Prostate gland (tissue), 2 donors: ENCODE measurements around the gene DDX46.

ENCODE experiments used
- CTCF ChIP-seq, 4 experiments: fragments of 200-600 bp in 2 of 4; fragments of 450-650 bp in 2 of 4; sonication (generic) in 2 of 4; IDR thresholded peaks; 1 replicate in 3 of 4; 2 replicates in 1 of 4; pipeline ENCODE4 v1.5.1; 2016 to 2019; ENCODE audit warnings: antibody characterized with exemption in 4 of 4, mild to moderate bottlenecking in 2 of 4, moderate library complexity in 2 of 4
- POLR2AphosphoS5 ChIP-seq: sonication (generic); formaldehyde crosslinking; IDR thresholded peaks from one replicate; pipeline ENCODE4 v1.6.1; 2017; ENCODE audit warnings: antibody characterized with exemption

DNA sequence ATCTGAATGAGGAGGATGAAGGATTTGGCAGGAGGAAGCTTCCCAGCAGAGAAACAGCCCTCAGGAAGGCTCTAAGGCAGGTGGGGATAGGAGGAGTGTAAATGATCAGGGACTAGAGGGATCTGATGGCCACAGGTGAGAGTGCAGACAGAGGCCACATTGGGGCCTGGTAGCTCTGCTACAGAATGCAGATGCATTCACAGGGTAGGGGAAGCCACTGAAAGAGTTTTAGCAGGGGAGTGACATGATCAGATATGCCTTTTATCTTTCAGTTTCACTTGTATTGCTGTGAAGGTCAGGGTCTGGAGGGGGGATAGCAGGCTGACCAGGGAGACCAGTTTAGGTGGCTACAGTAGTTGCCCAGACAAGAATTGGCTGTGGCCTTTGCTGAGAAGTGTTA, 118.6 kb downstream of the DDX46 start:
- TF ChIP-seq CTCF (IDR thresholded peaks at IDR 0.05), result no peak
- TF ChIP-seq POLR2AphosphoS5, result no peak
